GM21528 (cell line): Measurements from ENCODE around the gene ASXL1.
"Not testable (repeated sequence)": the region's sequence is repeated elsewhere in the genome, so short reads cannot be mapped to it uniquely, and the experiment has no call there.

Experiments used
- ATAC-seq: cut with Tn5 transposase; IDR thresholded peaks from one replicate; pipeline ENCODE4 v1.9.1; 2021; ENCODE audit warnings: mild to moderate bottlenecking, moderate library complexity; ENCODE audit not compliant: unreplicated experiment, low FRiP score

ASXL1 gene

GRCh38 chr20:32357869-32358631 lies at the start of gene ASXL1:
TSS of gene ASXL1 (plus strand) at chr20:32358331. CDS start at chr20:32358776, 445 bp downstream.
- peak; percentile 75 for ATAC-seq

GRCh38 chr20:32312718-32313424 lies 45.3 kb upstream of the ASXL1 start:
- no peak for ATAC-seq

DNA sequence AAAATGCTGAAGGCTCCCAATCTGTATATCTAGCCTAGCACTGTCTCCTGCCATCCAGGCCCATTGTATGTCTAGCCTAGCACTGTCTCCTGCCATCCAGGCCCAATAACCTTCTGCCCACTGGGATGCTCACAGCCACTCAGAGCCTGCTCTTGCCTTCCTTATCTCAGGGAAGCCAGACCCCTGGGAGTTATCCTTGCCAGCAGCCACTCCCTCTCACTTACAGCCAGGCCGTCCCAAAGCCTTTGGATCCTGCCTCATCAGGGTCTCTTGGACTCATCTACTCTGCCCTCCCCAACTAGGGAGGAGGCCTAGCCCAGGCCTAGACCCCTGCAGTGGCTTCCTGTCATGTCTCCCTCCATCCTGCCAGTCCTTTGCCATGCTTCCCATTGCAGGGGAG lies 43.4 kb upstream of the ASXL1 start:
- no peak for ATAC-seq

GRCh38 chr20:32315399-32315798 lies 42.7 kb upstream of the ASXL1 start:
- no peak for ATAC-seq

GRCh38 chr20:32315891-32316290 lies 42.2 kb upstream of the ASXL1 start:
- no peak for ATAC-seq

GRCh38 chr20:32316667-32317066 lies 41.5 kb upstream of the ASXL1 start:
- no peak for ATAC-seq

DNA sequence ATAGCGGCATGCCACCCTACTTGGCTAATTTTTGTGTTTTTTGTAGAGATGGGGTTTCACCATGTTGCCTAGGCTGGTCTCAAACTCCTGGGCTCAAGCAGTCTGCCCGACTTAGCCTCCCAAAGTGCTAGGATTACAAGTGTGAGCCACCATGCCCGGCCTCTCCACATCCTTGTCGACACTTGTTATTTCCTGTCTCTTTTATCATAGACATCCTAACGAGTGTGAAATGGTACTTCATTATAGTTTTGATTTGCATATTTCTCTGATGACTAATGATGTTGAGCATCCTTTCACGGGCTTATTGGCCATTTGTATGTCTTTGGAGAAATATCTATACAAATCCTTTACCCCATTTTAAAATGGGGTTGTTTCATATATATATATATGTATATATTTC lies 39.0 kb upstream of the ASXL1 start:
- no peak for ATAC-seq

DNA sequence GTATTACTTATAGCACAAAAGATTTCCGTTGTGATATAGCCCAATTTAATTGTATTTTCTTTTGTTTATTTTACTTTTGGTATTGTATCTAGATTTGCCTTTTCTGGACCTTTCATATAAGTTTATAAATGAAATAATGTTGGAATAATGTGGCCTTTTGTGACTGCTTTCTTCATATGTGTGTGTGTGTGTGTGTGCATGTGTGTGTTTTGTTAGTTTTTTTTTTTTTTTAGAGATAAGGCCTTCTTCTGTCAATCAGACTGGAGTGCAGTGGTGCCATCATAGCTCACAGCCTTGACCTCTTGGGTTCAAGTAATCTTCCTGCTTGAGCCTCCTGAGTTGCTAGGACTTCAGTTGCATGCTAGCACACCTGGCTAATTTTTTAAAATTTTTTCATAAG lies 37.8 kb upstream of the ASXL1 start:
- ATAC-seq, result no peak

GRCh38 chr20:32321390-32321789 lies 36.7 kb upstream of the ASXL1 start:
- ATAC-seq, result no peak

- ATAC-seq, result not testable (repeated sequence)
Observed at GRCh38 chr20:32322260-32322659, 35.9 kb upstream of the ASXL1 start.

DNA sequence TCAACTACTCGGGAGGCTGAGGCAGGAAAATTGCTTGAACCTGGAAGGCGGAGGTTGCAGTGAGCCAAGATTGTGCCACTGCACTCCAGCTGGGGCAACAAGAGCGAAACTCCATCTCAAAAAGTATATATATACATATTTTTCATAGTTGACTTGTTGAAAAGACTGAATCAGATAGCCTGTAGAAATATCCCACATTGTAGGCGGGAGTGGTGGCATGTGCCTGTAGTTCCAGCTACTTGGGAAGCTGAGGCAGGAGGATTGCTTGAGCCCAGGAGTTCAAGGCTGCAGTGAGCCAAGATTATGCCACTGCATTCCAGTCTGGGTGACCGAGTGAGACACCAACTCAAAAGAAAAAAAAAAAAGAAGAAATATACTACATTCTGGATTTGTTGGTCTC lies 34.4 kb upstream of the ASXL1 start:
- ATAC-seq, result not testable (repeated sequence)

GRCh38 chr20:32325706-32326503 lies 32.2 kb upstream of the ASXL1 start:
- ATAC-seq, result no peak

DNA sequence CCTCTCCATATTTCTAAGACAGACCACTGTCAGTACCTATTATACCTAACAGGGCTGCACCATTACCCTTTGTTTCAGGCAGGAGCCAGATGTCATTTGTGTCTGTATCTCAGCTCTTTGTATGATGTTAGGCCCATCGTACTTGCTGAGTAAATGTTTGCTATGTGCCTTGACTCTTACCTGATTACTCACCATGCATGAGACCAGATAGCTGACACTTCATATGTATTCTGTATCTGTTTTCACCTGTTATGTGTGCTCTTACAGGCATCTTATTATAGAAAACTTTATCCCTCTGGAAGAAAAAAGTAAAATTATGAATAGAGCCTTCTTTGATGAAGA lies 31.7 kb upstream of the ASXL1 start:
- no peak for ATAC-seq

- ATAC-seq, result no peak
Observed at GRCh38 chr20:32327087-32327681, 30.9 kb upstream of the ASXL1 start.

- no peak for ATAC-seq
Observed at GRCh38 chr20:32329817-32330554, 28.1 kb upstream of the ASXL1 start.

DNA sequence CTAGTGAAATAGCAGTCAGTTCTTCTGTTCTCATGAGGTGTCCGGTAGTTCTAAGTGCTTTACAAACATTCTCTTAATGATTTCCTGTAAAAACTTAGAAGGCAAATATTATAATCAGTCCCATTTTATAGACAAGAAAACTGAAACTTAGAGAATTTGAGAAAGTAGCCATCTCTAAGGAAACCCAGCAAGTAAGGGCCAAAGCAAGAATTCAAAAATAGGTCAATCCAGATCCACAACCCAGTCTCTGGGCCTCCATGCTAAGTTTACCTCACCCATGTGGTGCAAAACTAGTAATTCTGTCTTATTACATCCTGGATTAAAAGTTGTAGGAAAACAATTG lies 27.6 kb upstream of the ASXL1 start:
- ATAC-seq, result no peak

- ATAC-seq, result no peak
Observed at GRCh38 chr20:32332614-32333013, 25.5 kb upstream of the ASXL1 start.

DNA sequence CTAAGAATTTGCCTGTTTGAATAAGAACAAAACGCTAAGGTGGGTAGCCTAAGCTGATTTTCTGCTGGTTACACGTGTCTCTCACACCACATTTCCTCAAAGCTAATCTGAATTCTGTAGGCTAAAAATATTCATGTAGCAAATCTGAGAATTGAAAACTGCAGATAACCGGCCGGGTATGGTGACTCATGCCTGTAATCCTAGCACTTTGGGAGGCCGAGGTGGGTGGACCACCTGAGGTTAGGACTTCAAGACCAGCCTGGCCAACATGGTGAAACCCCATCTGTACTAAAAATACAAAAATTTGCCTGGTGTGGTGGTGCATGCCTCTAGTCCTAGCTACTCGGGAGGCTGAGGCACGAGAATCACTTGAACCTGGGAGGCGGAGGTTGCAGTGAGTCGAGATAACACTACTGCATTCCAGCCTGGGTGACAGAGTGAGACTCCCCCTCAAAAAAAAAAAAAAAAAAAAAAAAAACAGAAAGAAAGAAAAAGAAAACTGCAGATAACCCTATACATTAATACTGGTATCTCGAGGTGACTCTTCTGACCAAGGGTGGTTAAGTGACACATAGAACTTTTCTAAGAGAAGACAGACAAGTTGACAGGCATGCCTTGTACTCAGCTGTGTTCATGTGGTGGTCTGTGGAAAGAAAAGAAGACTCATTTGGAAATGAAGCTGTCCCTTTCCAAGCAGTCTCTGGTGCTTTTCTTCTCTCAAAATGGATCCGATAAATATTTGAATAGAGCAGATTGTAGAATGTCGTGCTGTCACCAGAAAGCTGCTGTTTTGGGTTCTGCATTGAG lies 24.7 kb upstream of the ASXL1 start:
- ATAC-seq, result peak; percentile 65
